GM23248 (cell line): Measurements from ENCODE around the gene FAM171A1. TPM values are rescaled to one million over a fixed set of nuclear protein-coding genes. Genes with fewer than 3 reads are reported as not detected.
"Not testable (repeated sequence)": the region's sequence is repeated elsewhere in the genome, so short reads cannot be mapped to it uniquely, and the experiment has no call there.

Experiments used
- DNase-seq: peaks from one replicate; pipeline ENCODE4 v3.0.0-alpha.2; 2015
- H2AFZ ChIP-seq: fragments of 200-600 bp; sonication (generic); 2 replicates; pipeline ENCODE4 v1.6.1; 2016; ENCODE audit warnings: antibody characterized with exemption
- H3F3A ChIP-seq: fragments of 200-600 bp; sonication (generic); 2 replicates; pipeline ENCODE4 v1.6.1; 2016; ENCODE audit warnings: mild to moderate bottlenecking, antibody characterized with exemption, mixed run types; ENCODE audit not compliant: insufficient read depth
- H3K27ac ChIP-seq: fragments of 200-600 bp; sonication (generic); 2 replicates; pipeline ENCODE4 v1.5.1; 2016; ENCODE audit warnings: mild to moderate bottlenecking
- H3K27me3 ChIP-seq: fragments of 200-600 bp; sonication (generic); replicated peaks from 2 replicates; pipeline ENCODE4 v1.6.1; 2016; ENCODE audit warnings: mild to moderate bottlenecking; ENCODE audit not compliant: insufficient read depth
- H3K36me3 ChIP-seq: fragments of 200-600 bp; sonication (generic); 2 replicates; pipeline ENCODE4 v1.6.1; 2016; ENCODE audit warnings: low read depth, mild to moderate bottlenecking
- H3K4me1 ChIP-seq: fragments of 200-600 bp; sonication (generic); 2 replicates; pipeline ENCODE4 v1.6.1; 2016; ENCODE audit warnings: mild to moderate bottlenecking; ENCODE audit not compliant: insufficient read depth
- H3K4me2 ChIP-seq: fragments of 200-600 bp; sonication (generic); one replicate; pipeline ENCODE4 v1.6.1; 2016; ENCODE audit warnings: mild to moderate bottlenecking; ENCODE audit not compliant: unreplicated experiment
- H3K4me3 ChIP-seq: fragments of 200-600 bp; sonication (generic); 2 replicates; pipeline ENCODE4 v1.5.1; 2016; ENCODE audit warnings: mild to moderate bottlenecking
- H3K79me2 ChIP-seq: fragments of 200-600 bp; sonication (generic); 2 replicates; pipeline ENCODE4 v1.6.1; 2016; ENCODE audit warnings: mild to moderate bottlenecking; ENCODE audit not compliant: insufficient read depth
- H3K9ac ChIP-seq: fragments of 200-600 bp; sonication (generic); 2 replicates; pipeline ENCODE4 v1.6.1; 2016; ENCODE audit warnings: mild to moderate bottlenecking
- H3K9me2 ChIP-seq: fragments of 200-600 bp; sonication (generic); 2 replicates; pipeline ENCODE4 v1.6.1; 2016; ENCODE audit warnings: mixed run types, mild to moderate bottlenecking, moderate library complexity; ENCODE audit not compliant: insufficient read depth
- H3K9me3 ChIP-seq: fragments of 200-600 bp; sonication (generic); one replicate; pipeline ENCODE4 v1.6.1; 2017; ENCODE audit warnings: low read depth
- H4K20me1 ChIP-seq: fragments of 200-600 bp; sonication (generic); 2 replicates; pipeline ENCODE4 v1.6.0; 2016; ENCODE audit not compliant: insufficient read depth
- EZH2 ChIP-seq: fragments of 200-600 bp; sonication (generic); IDR thresholded peaks from 2 replicates; pipeline ENCODE4 v1.6.1; 2018; ENCODE audit warnings: antibody characterized with exemption, mild to moderate bottlenecking; ENCODE audit not compliant: insufficient read depth, poor library complexity, severe bottlenecking
- EZH2phosphoT487 ChIP-seq: fragments of 200-600 bp; sonication (generic); IDR thresholded peaks from 2 replicates; pipeline ENCODE4 v1.6.1; 2018; ENCODE audit warnings: antibody characterized with exemption, moderate library complexity, mild to moderate bottlenecking, low read depth; ENCODE audit not compliant: insufficient read depth
- WGBS, 2 experiments: methylation state at CpG; one replicate each; pipeline ENCODE4 v1.1.6; 2015 to 2017; ENCODE audit warnings: low lambda C conversion rate in 2 of 2, low coverage in 1 of 2; ENCODE audit errors: missing lambda C conversion rate in 2 of 2; 5-methylcytosine and 5-hydroxymethylcytosine counted together
- in situ Hi-C: fragments of 300-500 bp; cut with MboI; formaldehyde crosslinking; loops from 2 replicates; pipeline ENCODE4 v1.15.0; 2020
- polyA plus RNA-seq: library from polyadenylated mRNA; unstranded; fragments of >200 nt; fragmentation: Nextera tagmentation; extraction: Ambion mirVana; gene quantifications from 2 replicates; pipeline ENCODE4 v1.2.1, GENCODE V29; 2016
- total RNA-seq: library from RNA; depleted of rRNA; stranded (reverse); fragments of >200 nt; shearing (Covaris generic); gene quantifications from 2 replicates; pipeline ENCODE4 v1.2.3, GENCODE V29; 2014

Gene FAM171A1
- total and polyA plus RNA-seq, 2 experiments from 2014 or later = 11.2 to 25.2 TPM

GRCh38 chr10:15399060-15399661 lies 28.1 kb upstream of the FAM171A1 start:
- Histone ChIP-seq H3K79me2 (no peaks in the 10 kb centered on the region), H3K4me1 (no peaks in the 10 kb centered on the region), H3K9ac (no peak overlapping the region), H3K27me3 (0 out of 2 replicates have a peak, but pooled peaks cover 5% of the 10 kb centered on the region), H4K20me1 (no peaks in the 10 kb centered on the region), H2AFZ (no peak overlapping the region), H3K9me3 (no peaks in the 10 kb centered on the region), H3K4me2 (no peak overlapping the region), H3K9me2 (no peaks in the 10 kb centered on the region), H3F3A (no peaks in the 10 kb centered on the region), H3K27ac (no peak overlapping the region), H3K36me3 (no peaks in the 10 kb centered on the region), H3K4me3 (no peak overlapping the region)
- 0 to 7% methylated on average over 1 of the region's 1 CpG for WGBS, 2 experiments
- in situ Hi-C loops = no loop called here
- DNase-seq = no peak
- no peak for TF ChIP-seq EZH2
- TF ChIP-seq EZH2phosphoT487 = no peak

DNA sequence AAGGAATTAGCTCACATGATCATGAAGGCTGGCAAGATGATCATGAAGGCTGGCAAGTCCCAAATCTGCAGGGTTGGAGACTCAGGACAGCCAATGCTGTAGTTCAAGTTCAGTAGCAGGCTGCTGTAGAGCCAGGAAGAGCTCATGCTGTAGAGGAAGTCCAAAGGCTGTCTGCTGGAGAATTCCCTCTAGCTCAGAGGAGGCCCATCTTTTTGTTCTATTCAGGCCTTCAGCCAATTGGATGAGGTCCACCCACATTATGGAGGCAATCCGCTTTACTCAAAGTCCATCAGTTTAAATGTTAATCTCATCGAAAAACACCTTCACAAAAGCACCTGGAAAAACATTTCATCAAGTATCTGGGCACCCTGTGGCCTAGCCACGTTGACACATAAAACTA lies 24.8 kb upstream of the FAM171A1 start:
- Histone ChIP-seq H2AFZ (no peak overlapping the region), H3K4me3 (no peak overlapping the region), H4K20me1 (no peaks in the 10 kb centered on the region), H3F3A (no peaks in the 10 kb centered on the region), H3K9me3 (no peaks in the 10 kb centered on the region), H3K4me2 (no peak overlapping the region), H3K4me1 (no peaks in the 10 kb centered on the region), H3K27me3 (no peaks in the 10 kb centered on the region), H3K9me2 (no peaks in the 10 kb centered on the region), H3K79me2 (no peaks in the 10 kb centered on the region), H3K36me3 (no peaks in the 10 kb centered on the region), H3K9ac (no peak overlapping the region), H3K27ac (no peak overlapping the region)
- in situ Hi-C loops = no loop called here
- TF ChIP-seq EZH2 (no peak), EZH2phosphoT487 (no peak)
- 64 to 74% methylated on average over 3 of the region's 3 CpGs for whole genome bisulfite sequencing, 2 experiments
- DNase-seq = no peak

- DNase-seq = no peak
- H3K9me2 ChIP-seq = no peaks in the 10 kb centered on the region
- H3K4me3 ChIP-seq = no peak overlapping the region
- H3F3A ChIP-seq = no peaks in the 10 kb centered on the region
- no peaks in the 10 kb centered on the region for H3K4me1 ChIP-seq
- in situ Hi-C loops = no loop called here
- WGBS, 2 experiments = 50 to 55% methylated on average over 4 of the region's 4 CpGs
- no peak overlapping the region for H3K4me2 ChIP-seq
- no peaks in the 10 kb centered on the region for H3K79me2 ChIP-seq
- H3K36me3 ChIP-seq = no peaks in the 10 kb centered on the region
- H3K27ac ChIP-seq = no peak overlapping the region
- H2AFZ ChIP-seq = no peak overlapping the region
- no peak overlapping the region for H3K9ac ChIP-seq
- no peaks in the 10 kb centered on the region for H3K27me3 ChIP-seq
- TF ChIP-seq EZH2 (no peak), EZH2phosphoT487 (no peak)
- H4K20me1 ChIP-seq = no peaks in the 10 kb centered on the region
- H3K9me3 ChIP-seq = no peaks in the 10 kb centered on the region
Measured at GRCh38 chr10:15393139-15393825, 22.2 kb upstream of the FAM171A1 start.

DNA sequence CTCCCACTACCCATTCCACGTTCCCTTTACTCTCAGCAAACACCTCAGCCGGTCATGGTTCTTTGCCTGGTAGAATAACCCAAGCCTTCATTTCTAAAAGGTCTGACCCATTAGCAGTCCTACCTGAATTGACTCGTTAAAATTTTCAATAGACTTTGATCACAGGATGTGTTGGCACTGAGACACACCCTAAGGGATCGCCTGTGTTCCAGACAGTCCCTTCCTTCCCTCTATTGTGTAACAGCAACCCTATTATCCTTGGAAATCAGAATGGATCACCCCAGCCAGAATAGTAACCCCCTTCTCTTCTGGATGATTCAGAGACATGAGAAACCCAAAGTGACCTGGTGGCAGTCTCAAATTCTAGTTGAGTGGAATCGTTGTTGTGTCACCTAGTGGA lies 20.4 kb upstream of the FAM171A1 start:
- TF ChIP-seq EZH2phosphoT487 (no peak), EZH2 (no peak)
- Histone ChIP-seq H3K4me2 (no peak overlapping the region), H3K9me3 (no peaks in the 10 kb centered on the region), H3K9me2 (no peaks in the 10 kb centered on the region), H3K4me1 (no peaks in the 10 kb centered on the region), H2AFZ (no peak overlapping the region), H3K4me3 (no peak overlapping the region), H3K27ac (no peak overlapping the region), H3K79me2 (no peaks in the 10 kb centered on the region), H3K27me3 (no peaks in the 10 kb centered on the region), H3K9ac (no peak overlapping the region), H3K36me3 (no peaks in the 10 kb centered on the region), H4K20me1 (no peaks in the 10 kb centered on the region), H3F3A (no peaks in the 10 kb centered on the region)
- no peak for DNase-seq
- 67% methylated on average over 5 of the region's 5 CpGs for WGBS, 2 experiments
- in situ Hi-C loops = no loop called here

- 84 to 88% methylated on average over 7 of the region's 7 CpGs for WGBS, 2 experiments
- H3K36me3 ChIP-seq, H3K4me3 ChIP-seq, H2AFZ ChIP-seq, DNase-seq, H3K9me2 ChIP-seq, H4K20me1 ChIP-seq, H3F3A ChIP-seq, H3K9ac ChIP-seq, in situ Hi-C loops, H3K4me1 ChIP-seq, H3K79me2 ChIP-seq, H3K4me2 ChIP-seq, H3K27me3 ChIP-seq, H3K27ac ChIP-seq, H3K9me3 ChIP-seq: not testable (repeated sequence)
Measured at GRCh38 chr10:15388172-15388571, 17.1 kb upstream of the FAM171A1 start.
